GM12878 (cell line): ENCODE measurements around the gene TMEM94.

Experiments
- BMI1 ChIP-seq: fragments of 450-650 bp; IDR thresholded peaks from 2 replicates; pipeline ENCODE4 v1.6.1; 2016; ENCODE audit warnings: mild to moderate bottlenecking, moderate library complexity, borderline replicate concordance
- CTCF ChIP-seq, 3 experiments: IDR thresholded peaks in 2 of 3; conservative IDR thresholded peaks in 1 of 3; 2 replicates each; pipeline ENCODE4 v1.5.1; 2011; ENCODE audit warnings: low read depth in 3 of 3, low read length in 3 of 3, mild to moderate bottlenecking in 3 of 3, control low read depth in 2 of 3, moderate library complexity in 2 of 3, inconsistent platforms in 1 of 3, mixed read lengths in 1 of 3; ENCODE audit not compliant: control insufficient read depth in 2 of 3, insufficient read depth in 1 of 3; ENCODE audit errors: extremely low read depth in 1 of 3
- E2F8 ChIP-seq: fragments of 450-650 bp; IDR thresholded peaks from 2 replicates; pipeline ENCODE4 v1.6.1; 2018; ENCODE audit warnings: mild to moderate bottlenecking, low read depth, moderate library complexity; ENCODE audit not compliant: partially characterized antibody
- FOS ChIP-seq: IDR thresholded peaks from 3 replicates; pipeline ENCODE4 v1.6.1; 2011; ENCODE audit warnings: borderline replicate concordance; ENCODE audit not compliant: insufficient read length; ENCODE audit errors: extremely low read depth
- NR2C1 ChIP-seq: fragments of 450-650 bp; IDR thresholded peaks from 2 replicates; pipeline ENCODE4 v1.6.1; 2017; ENCODE audit warnings: antibody characterized with exemption, mild to moderate bottlenecking, moderate library complexity
- NR2C2 ChIP-seq: IDR thresholded peaks from 2 replicates; pipeline ENCODE4 v1.6.1; 2011; ENCODE audit warnings: borderline replicate concordance, low read depth; ENCODE audit not compliant: control insufficient read depth, insufficient read length
- POLR2A ChIP-seq: IDR thresholded peaks from 2 replicates; pipeline ENCODE4 v1.6.1; 2011; ENCODE audit warnings: low read depth, mild to moderate bottlenecking, low read length
- POLR2AphosphoS2 ChIP-seq: IDR thresholded peaks from 2 replicates; pipeline ENCODE4 v1.6.1; 2011; ENCODE audit warnings: low read depth, mild to moderate bottlenecking, low read length, improper control_type of control experiment, moderate library complexity
- POLR2AphosphoS5 ChIP-seq: IDR thresholded peaks from 2 replicates; pipeline ENCODE4 v1.6.1; 2011; ENCODE audit warnings: mild to moderate bottlenecking, low read length, inconsistent platforms
- TAF1 ChIP-seq: IDR thresholded peaks from 2 replicates; pipeline ENCODE4 v1.6.1; 2011; ENCODE audit warnings: mild to moderate bottlenecking, low read depth, low read length, borderline replicate concordance
- YY1 ChIP-seq: IDR thresholded peaks from 2 replicates; pipeline ENCODE4 v1.6.1; 2011; ENCODE audit warnings: low read depth, mild to moderate bottlenecking, low read length

GRCh38 chr17:75518983-75519537 is 62.6 kb downstream of the TMEM94 start:
- TF ChIP-seq FOS: no peak
- no peak for TF ChIP-seq YY1
- TF ChIP-seq CTCF (IDR thresholded peaks at IDR 0.05 in 2 of 3, conservative IDR thresholded peaks at IDR 0.05 in 1 of 3; ENCODE audit: control insufficient read depth in 2 of 3, extremely low read depth in 1 of 3, insufficient read depth in 1 of 3, low read depth in 3 of 3, low read length in 3 of 3): no peak
- no peak for TF ChIP-seq POLR2A
- no peak for TF ChIP-seq E2F8
- TF ChIP-seq NR2C1: no peak
- TF ChIP-seq NR2C2: no peak
- no peak for TF ChIP-seq POLR2AphosphoS2
- no peak for TF ChIP-seq POLR2AphosphoS5
- TF ChIP-seq TAF1: no peak
- TF ChIP-seq BMI1: no peak
